ENCODE results near the gene HOOK2. TPM values are rescaled to one million over a fixed set of nuclear protein-coding genes. Genes with fewer than 3 reads are reported as not detected.

The HOOK2 gene
- total RNA-seq, 4 donors from 2014 or later = 193 to 379 (median 285) TPM

GRCh38 chr19:12764698-12765097 is 10.7 kb downstream of the HOOK2 start:
- H3K4me1 ChIP-seq = peaks cover 0 to 7% (median 0%) of the 10 kb centered on the region in 4 donors
- H3K36me3 ChIP-seq = peaks cover 0 to 37% (median 0%) of the 10 kb centered on the region in 3 donors
- no peaks in the 10 kb centered on the region for H3K27me3 ChIP-seq

GRCh38 chr19:12763100-12763499 is 12.3 kb downstream of the HOOK2 start:
- H3K4me1 ChIP-seq = peaks cover 0 to 7% (median 0%) of the 10 kb centered on the region in 4 donors
- H3K27me3 ChIP-seq = no peaks in the 10 kb centered on the region
- no peaks in the 10 kb centered on the region for H3K9me3 ChIP-seq
- no peak for DNase-seq
- TF ChIP-seq POLR2A (IDR thresholded peaks at IDR 0.05) = no peak
- TF ChIP-seq, protein P1, sequence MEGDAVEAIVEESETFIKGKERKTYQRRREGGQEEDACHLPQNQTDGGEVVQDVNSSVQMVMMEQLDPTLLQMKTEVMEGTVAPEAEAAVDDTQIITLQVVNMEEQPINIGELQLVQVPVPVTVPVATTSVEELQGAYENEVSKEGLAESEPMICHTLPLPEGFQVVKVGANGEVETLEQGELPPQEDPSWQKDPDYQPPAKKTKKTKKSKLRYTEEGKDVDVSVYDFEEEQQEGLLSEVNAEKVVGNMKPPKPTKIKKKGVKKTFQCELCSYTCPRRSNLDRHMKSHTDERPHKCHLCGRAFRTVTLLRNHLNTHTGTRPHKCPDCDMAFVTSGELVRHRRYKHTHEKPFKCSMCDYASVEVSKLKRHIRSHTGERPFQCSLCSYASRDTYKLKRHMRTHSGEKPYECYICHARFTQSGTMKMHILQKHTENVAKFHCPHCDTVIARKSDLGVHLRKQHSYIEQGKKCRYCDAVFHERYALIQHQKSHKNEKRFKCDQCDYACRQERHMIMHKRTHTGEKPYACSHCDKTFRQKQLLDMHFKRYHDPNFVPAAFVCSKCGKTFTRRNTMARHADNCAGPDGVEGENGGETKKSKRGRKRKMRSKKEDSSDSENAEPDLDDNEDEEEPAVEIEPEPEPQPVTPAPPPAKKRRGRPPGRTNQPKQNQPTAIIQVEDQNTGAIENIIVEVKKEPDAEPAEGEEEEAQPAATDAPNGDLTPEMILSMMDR (IDR thresholded peaks at IDR 0.05) = no peak
- H3K36me3 ChIP-seq = peaks cover 0 to 34% (median 0%) of the 10 kb centered on the region in 3 donors
- H3K27ac ChIP-seq = no peak overlapping the region
- no peak overlapping the region for H3K4me3 ChIP-seq

More at GRCh38 chr19:12764698-12765097, 10.7 kb downstream of the HOOK2 start:
- H3K27ac ChIP-seq = no peak overlapping the region
- no peaks in the 10 kb centered on the region for H3K9me3 ChIP-seq
- TF ChIP-seq POLR2A (IDR thresholded peaks at IDR 0.05) = no peak
- TF ChIP-seq, protein P1 (IDR thresholded peaks at IDR 0.05) = no peak
- no peak for DNase-seq
- H3K4me3 ChIP-seq = no peak overlapping the region

DNA sequence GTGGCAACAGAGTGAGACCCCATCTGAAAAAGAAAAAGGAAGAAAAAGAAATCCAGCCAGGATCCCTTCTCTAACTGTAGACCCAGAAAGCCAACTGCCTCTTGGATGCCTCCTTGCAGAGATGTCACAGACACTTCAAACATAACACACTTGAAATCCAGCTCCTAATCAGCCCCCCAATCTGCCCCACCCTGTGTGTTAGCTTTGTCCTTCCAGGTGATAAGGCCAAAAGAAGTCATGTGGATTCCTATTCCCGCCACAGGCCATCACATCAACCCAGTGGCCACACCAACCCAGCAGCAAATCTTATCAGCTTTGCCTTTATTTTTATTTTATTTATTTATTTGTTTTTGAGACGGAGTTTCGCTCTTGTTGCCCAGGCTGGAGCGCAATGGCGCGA is 15.7 kb downstream of the HOOK2 start:
- DNase-seq = no peak
- peaks cover 0 to 11% (median 4%) of the 10 kb centered on the region in 4 donors for H3K4me1 ChIP-seq
- TF ChIP-seq, protein P1 (IDR thresholded peaks at IDR 0.05) = no peak
- no peak for TF ChIP-seq POLR2A (IDR thresholded peaks at IDR 0.05)
- no peaks in the 10 kb centered on the region for H3K9me3 ChIP-seq
- peaks cover 0 to 22% (median 0%) of the 10 kb centered on the region in 3 donors for H3K36me3 ChIP-seq
- H3K4me3 ChIP-seq = no peak overlapping the region
- no peak overlapping the region for H3K27ac ChIP-seq
- no peaks in the 10 kb centered on the region for H3K27me3 ChIP-seq

DNA sequence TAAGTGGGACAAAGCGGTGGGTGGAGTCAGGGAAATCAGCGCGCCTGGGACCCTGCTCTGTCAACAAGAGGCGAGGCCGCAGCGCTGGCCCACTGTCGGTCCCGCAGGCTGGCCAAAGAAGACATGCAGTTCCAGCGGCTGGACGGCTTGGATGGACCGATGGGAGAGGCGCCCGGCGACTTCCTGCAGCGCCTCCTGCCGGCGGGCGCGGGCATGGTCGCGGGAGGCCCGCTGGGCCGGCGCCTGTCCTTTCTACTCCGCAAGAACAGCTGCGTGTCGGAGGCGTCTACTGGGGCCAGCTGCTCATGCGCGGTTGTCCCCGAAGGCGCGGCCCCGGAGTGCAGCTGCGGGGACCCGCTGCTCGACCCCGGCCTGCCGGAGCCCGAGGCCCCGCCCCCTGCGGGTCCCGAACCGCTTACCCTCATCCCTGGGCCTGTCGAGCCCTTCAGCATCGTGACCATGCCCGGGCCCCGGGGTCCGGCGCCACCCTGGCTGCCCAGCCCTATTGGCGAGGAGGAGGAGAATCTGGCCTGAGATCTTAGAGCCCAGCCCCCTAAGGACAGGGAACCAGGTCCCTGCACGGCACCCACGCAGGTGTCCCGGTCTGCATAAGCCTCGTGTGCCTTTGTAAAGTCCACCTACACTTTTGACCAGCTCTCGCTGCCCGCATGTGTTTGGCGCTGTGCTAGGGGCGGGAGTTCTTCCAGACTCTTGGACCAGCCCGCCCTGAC is 17.6 kb downstream of the HOOK2 start:
- Histone ChIP-seq H3K36me3 (peaks cover 0 to 2% (median 0%) of the 10 kb centered on the region in 3 donors), H3K9me3 (no peaks in the 10 kb centered on the region), H3K27ac (peak overlapping the region in 2 of 4 donors; percentile 11 to 30), H3K4me3 (peak overlapping the region in 3 of 4 donors; percentile 39 to 41 (median 39)), H3K27me3 (no peaks in the 10 kb centered on the region), H3K4me1 (peaks cover 0 to 11% (median 4%) of the 10 kb centered on the region in 4 donors)
- TF ChIP-seq, protein P1 (IDR thresholded peaks at IDR 0.05) = peak; percentile 74 to 93 (median 91)
- peak in 1 of 2 donors; percentile 12 for TF ChIP-seq POLR2A (IDR thresholded peaks at IDR 0.05)
- peak; percentile 41 to 84 (median 82) for DNase-seq

- Histone ChIP-seq H3K9me3 (no peaks in the 10 kb centered on the region), H3K4me1 (peaks cover 0 to 11% (median 4%) of the 10 kb centered on the region in 4 donors), H3K27ac (no peak overlapping the region), H3K27me3 (no peaks in the 10 kb centered on the region), H3K36me3 (no peaks in the 10 kb centered on the region), H3K4me3 (no peak overlapping the region)
- TF ChIP-seq, protein P1 (IDR thresholded peaks at IDR 0.05) = no peak
- no peak for TF ChIP-seq POLR2A (IDR thresholded peaks at IDR 0.05)
- DNase-seq = no peak
Measured at GRCh38 chr19:12756150-12756883, 19.0 kb downstream of the HOOK2 start.

Data from Peyer's patch (tissue), 4 donors.